GM12864 (cell line): ENCODE results near the gene ST3GAL4.

ENCODE experiments used
- DNase-seq: peaks from one replicate; pipeline ENCODE4 v3.0.0-alpha.2; 2011; ENCODE audit warnings: low read depth
- H3K4me3 ChIP-seq: 2 replicates; pipeline ENCODE4 v1.5.1; 2011; ENCODE audit warnings: mild to moderate bottlenecking, low read depth, low read length, control low read depth
- TF ChIP-seq, protein P1 (sequence below): IDR thresholded peaks from 2 replicates; pipeline ENCODE4 v1.5.1; 2011; ENCODE audit warnings: low read depth, mild to moderate bottlenecking, moderate library complexity, low read length, control low read depth, inconsistent platforms; ENCODE audit errors: missing control alignments

Gene ST3GAL4

GRCh38 chr11:126357969-126358762 lies 2.7 kb downstream of the ST3GAL4 start:
- DNase-seq, result no peak
- TF ChIP-seq, protein P1, sequence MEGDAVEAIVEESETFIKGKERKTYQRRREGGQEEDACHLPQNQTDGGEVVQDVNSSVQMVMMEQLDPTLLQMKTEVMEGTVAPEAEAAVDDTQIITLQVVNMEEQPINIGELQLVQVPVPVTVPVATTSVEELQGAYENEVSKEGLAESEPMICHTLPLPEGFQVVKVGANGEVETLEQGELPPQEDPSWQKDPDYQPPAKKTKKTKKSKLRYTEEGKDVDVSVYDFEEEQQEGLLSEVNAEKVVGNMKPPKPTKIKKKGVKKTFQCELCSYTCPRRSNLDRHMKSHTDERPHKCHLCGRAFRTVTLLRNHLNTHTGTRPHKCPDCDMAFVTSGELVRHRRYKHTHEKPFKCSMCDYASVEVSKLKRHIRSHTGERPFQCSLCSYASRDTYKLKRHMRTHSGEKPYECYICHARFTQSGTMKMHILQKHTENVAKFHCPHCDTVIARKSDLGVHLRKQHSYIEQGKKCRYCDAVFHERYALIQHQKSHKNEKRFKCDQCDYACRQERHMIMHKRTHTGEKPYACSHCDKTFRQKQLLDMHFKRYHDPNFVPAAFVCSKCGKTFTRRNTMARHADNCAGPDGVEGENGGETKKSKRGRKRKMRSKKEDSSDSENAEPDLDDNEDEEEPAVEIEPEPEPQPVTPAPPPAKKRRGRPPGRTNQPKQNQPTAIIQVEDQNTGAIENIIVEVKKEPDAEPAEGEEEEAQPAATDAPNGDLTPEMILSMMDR, result no peak
- H3K4me3 ChIP-seq, result no peak overlapping the region

- TF ChIP-seq, protein P1, result no peak
- DNase-seq, result no peak
- H3K4me3 ChIP-seq, result no peak overlapping the region
Measured at GRCh38 chr11:126358763-126359160, 3.3 kb downstream of the ST3GAL4 start.

GRCh38 chr11:126359431-126360048 lies 4.1 kb downstream of the ST3GAL4 start:
- no peak for DNase-seq
- TF ChIP-seq, protein P1, result no peak
- no peak overlapping the region for H3K4me3 ChIP-seq

- TF ChIP-seq, protein P1, result no peak
- H3K4me3 ChIP-seq, result no peak overlapping the region
Measured at GRCh38 chr11:126360049-126360446, 4.6 kb downstream of the ST3GAL4 start.

GRCh38 chr11:126361400-126361799 lies 5.9 kb downstream of the ST3GAL4 start:
- no peak for DNase-seq
- no peak overlapping the region for H3K4me3 ChIP-seq
- TF ChIP-seq, protein P1, result no peak

More at GRCh38 chr11:126360049-126360446, 4.6 kb downstream of the ST3GAL4 start:
- DNase-seq, result no peak

- H3K4me3 ChIP-seq, result no peak overlapping the region
- TF ChIP-seq, protein P1, result no peak
- no peak for DNase-seq
Measured at GRCh38 chr11:126362879-126363655, 7.6 kb downstream of the ST3GAL4 start.
